IPS-15b (cell line): Measurements from ENCODE around the gene DUSP28.
"Not testable (repeated sequence)": the region's sequence is repeated elsewhere in the genome, so short reads cannot be mapped to it uniquely, and the experiment has no call there.

Experiments used
- H3K27me3 ChIP-seq: one replicate; pipeline ENCODE4 v1.6.1; 2013; ENCODE audit warnings: low read length; ENCODE audit not compliant: control insufficient read depth, insufficient read depth
- H3K36me3 ChIP-seq: one replicate; pipeline ENCODE4 v1.6.1; 2013; ENCODE audit warnings: low read length; ENCODE audit not compliant: control insufficient read depth, insufficient read depth
- H3K4me1 ChIP-seq: one replicate; pipeline ENCODE4 v1.6.1; 2013; ENCODE audit warnings: mild to moderate bottlenecking, low read length; ENCODE audit not compliant: control insufficient read depth, insufficient read depth
- H3K4me3 ChIP-seq: one replicate; pipeline ENCODE4 v1.5.1; 2013; ENCODE audit warnings: low read depth, low read length
- H3K9ac ChIP-seq: one replicate; pipeline ENCODE4 v1.6.1; 2013; ENCODE audit warnings: low read depth, mild to moderate bottlenecking, low read length
- H3K9me3 ChIP-seq: one replicate; pipeline ENCODE4 v1.6.1; 2013; ENCODE audit warnings: mild to moderate bottlenecking, low read length; ENCODE audit not compliant: control insufficient read depth, insufficient read depth

Gene DUSP28

DNA sequence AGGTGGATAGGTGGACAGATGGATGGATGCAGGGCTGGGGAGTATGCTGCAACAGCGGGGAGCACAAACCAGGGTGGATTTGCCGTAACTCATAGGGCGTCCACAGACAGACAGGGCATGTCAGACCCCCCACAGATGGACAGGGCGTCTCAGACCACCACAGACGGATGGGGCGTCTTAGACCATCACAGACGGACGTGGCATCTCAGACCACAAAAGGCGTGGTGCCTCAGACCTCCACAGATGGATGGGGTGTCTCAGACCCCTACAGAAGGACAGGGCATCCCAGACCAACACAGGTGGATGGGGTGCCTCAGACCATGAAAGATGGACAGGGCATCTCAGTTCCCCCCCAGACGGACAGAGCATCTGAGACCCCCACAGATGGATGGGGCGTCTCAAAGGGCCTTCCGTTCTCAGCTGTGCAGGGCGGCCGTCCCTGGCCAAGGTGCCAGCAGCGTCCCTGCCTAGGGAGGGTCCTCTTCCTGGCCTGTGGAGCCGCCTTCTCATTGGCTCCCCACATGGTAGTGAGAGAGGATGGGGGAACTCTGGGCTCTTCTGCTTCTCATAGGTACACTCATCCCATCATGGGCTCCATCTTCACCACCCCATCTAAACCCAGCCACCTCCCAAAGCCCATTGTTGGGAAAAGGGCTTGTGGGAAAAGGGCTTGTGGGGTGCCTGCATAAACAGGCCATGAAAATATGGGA lies 4.5 kb upstream of the DUSP28 start:
- peaks cover 26% of the 10 kb centered on the region for H3K27me3 ChIP-seq
- no peaks in the 10 kb centered on the region for H3K4me1 ChIP-seq
- no peak overlapping the region for H3K4me3 ChIP-seq
- no peak overlapping the region for H3K9ac ChIP-seq
- H3K9me3 ChIP-seq = peaks cover 4% of the 10 kb centered on the region
- no peaks in the 10 kb centered on the region for H3K36me3 ChIP-seq

DNA sequence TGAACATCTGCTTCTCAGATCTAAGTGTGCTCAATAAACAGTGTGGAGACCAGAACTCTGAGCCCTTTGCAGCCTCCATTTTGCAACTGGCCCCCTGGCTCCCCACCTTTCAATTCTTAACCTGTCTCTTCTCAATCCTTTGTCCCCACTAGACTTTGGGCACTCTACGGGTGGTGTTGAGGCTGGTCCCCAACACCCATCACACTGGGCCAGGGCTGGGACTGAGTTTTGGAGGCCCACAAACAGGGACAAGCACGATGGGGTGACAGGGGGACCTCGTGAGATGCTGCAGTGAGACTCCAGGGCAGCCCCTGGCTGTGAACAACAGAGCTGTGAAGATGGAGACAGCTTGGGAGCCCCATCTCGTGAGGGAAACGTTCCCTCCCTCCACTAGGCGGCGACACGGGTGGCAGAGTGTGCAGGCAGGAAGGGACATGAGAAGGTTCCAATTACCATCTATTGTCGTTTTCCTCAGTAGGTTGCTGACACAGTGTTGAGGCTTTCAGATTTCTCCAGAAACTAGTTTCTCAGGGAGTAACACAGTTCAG lies 3.5 kb upstream of the DUSP28 start:
- peaks cover 26% of the 10 kb centered on the region for H3K27me3 ChIP-seq
- peak overlapping the region; percentile 37 for H3K4me3 ChIP-seq
- H3K9me3 ChIP-seq = peaks cover 4% of the 10 kb centered on the region
- no peaks in the 10 kb centered on the region for H3K36me3 ChIP-seq
- H3K4me1 ChIP-seq = no peaks in the 10 kb centered on the region
- H3K9ac ChIP-seq = no peak overlapping the region

- Histone ChIP-seq H3K9me3 (no peaks in the 10 kb centered on the region), H3K4me3 (peak overlapping the region; percentile 37), H3K36me3 (no peaks in the 10 kb centered on the region), H3K27me3 (peaks cover 26% of the 10 kb centered on the region), H3K4me1 (no peaks in the 10 kb centered on the region), H3K9ac (no peak overlapping the region)
Observed at GRCh38 chr2:240557101-240557751, 2.9 kb upstream of the DUSP28 start.

DNA sequence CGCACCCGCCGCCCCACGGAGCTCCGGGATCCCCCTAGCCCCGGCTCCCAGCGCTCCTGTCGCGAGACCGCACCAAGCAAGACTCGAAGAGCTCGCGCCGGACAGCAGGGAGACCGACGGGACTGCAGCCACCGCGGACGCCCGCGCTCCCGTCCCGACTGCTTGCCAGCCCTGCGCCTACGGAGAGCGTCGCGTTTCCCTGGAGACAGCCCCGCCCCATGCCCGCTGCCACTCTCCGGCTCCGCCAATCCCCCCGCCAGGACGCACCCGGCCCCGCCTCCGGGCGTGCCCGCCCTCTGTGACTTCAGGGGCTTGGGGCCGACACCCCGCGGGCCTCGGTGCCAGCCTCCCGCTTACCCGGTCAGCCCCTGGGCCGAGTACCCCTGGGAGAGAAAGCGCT lies 2.3 kb upstream of the DUSP28 start, which contains the start of gene ANKMY1:
ANKMY1 (minus strand) TSS at position 181 of the 400 bp plus-strand sequence. CDS start 653 bp downstream, outside the sequence.
- Histone ChIP-seq H3K4me1 (no peaks in the 10 kb centered on the region), H3K4me3 (peak within 1 kb of the TSS; percentile 37), H3K9ac (no peak within 1 kb of the TSS), H3K9me3 (no peaks in the 10 kb centered on the region), H3K36me3 (no peaks in the 10 kb centered on the region), H3K27me3 (peaks cover 26% of the 10 kb centered on the region)

DNA sequence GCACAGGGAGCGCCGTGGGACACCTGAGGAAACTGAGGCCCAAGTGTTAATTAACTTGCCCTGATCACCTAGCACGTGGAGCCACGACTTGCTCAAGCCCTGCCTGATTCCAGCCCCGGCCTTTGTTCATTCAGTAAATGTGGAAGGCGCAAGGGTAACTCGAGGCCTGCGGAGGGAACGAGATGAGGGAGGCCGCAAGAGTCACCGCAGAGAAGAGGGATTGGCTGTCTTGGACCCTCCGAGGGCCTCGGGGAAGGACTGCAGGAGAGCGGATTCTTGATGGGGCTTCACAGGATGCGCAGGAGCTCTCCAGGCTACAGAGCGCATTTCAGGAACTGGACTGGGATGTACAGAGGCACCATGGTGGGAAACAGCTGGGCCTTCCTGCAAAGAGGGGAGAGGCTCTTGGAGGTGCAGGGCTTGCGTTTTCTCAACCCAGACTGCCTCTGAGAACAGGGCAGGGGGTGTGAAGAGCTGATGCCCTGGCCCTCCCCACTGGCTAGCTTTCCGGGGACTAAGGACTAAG lies 1.9 kb upstream of the DUSP28 start:
- peaks cover 26% of the 10 kb centered on the region for H3K27me3 ChIP-seq

DNA sequence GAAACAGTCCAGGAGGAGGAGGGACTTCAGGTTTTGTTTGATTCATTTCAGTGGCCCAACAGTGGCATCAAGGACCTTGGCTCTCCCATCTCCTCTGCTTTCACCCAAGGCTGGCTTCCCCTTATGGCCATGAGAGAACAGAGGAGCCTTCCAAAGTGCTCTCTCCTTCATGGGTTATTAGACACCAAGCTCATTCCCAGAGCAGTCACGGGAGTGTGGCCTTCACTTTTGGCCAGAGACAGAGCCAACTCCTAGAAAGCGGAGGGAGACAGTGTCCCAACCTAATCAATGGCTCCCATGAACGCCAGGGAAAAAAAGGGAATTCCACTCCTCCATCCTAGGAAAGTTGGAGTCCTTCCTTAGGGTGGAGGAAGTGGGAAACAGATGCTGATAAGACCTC lies 871 bp upstream of the DUSP28 start:
- Histone ChIP-seq H3K36me3 (no peaks in the 10 kb centered on the region), H3K9me3 (no peaks in the 10 kb centered on the region), H3K9ac (no peak overlapping the region), H3K27me3 (peaks cover 26% of the 10 kb centered on the region), H3K4me3 (peak overlapping the region; percentile 10), H3K4me1 (no peaks in the 10 kb centered on the region)

More for the DNA sequence above, 1.9 kb upstream of the DUSP28 start:
- no peaks in the 10 kb centered on the region for H3K36me3 ChIP-seq
- H3K9ac ChIP-seq = no peak overlapping the region
- H3K4me3 ChIP-seq = peak overlapping the region; percentile 37
- no peaks in the 10 kb centered on the region for H3K9me3 ChIP-seq
- H3K4me1 ChIP-seq = no peaks in the 10 kb centered on the region

DNA sequence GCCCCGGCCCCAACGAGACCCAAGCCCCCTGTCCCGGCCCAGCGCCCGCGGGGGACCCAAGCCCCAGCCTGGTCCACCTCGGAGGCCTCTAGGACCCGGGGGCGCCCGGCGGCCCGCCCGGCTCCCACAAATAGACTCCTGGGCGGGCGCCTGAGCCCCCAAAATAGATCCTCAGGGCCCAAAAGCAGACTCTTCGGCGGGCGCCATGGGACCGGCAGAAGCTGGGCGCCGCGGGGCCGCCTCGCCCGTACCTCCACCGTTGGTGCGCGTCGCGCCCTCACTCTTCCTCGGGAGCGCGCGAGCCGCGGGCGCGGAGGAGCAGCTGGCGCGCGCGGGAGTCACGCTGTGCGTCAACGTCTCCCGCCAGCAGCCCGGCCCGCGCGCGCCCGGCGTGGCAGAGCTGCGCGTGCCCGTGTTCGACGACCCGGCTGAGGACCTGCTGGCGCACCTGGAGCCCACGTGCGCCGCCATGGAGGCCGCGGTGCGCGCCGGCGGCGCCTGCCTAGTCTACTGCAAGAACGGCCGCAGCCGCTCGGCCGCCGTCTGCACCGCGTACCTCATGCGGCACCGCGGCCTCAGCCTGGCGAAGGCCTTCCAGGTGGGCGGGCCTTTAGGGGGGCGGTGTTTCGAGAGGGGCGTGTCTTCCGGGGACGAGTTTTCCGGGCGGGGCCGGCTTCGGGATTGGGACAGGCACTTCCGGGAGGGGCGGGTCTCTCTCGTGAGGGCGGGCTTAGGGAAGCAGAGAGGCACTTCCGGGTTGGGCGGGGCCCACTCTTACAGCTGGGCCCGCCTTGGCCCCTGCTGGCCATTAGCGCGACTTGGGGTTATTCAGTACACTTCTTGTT lies 545 bp downstream of the DUSP28 start:
- no peaks in the 10 kb centered on the region for H3K4me1 ChIP-seq
- no peaks in the 10 kb centered on the region for H3K9me3 ChIP-seq
- H3K27me3 ChIP-seq = peaks cover 26% of the 10 kb centered on the region
- peak overlapping the region; percentile 54 for H3K9ac ChIP-seq
- H3K4me3 ChIP-seq = peak overlapping the region; percentile 67
- no peaks in the 10 kb centered on the region for H3K36me3 ChIP-seq

DNA sequence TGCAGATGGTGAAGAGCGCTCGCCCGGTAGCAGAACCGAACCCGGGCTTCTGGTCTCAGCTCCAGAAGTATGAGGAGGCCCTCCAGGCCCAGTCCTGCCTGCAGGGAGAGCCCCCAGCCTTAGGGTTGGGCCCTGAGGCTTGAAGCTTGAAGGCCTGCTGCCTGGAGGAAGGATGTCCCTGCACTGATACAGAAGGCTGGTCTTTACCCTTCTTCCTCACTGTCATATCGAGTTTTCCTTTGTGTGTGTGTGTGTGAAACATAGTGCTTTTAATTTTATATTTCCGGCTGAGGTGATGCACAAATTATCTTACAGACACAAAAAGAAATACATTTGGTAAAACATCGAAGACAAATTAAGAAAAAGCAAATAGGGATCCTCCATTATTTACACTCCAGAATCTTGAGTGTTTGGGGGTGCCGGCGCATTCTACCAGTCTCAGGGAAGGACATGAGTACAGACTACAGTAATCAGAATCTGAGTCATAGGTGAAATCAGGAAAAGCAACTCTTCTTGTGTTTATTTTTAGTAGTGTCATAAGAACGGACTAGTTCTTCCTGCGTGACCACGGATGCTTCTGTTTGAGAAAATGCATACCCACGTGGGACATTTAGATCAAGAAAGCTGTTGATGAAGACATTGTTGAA lies 1.3 kb downstream of the DUSP28 start:
- Histone ChIP-seq H3K9me3 (no peaks in the 10 kb centered on the region), H3K4me3 (peak overlapping the region; percentile 67), H3K27me3 (peaks cover 22% of the 10 kb centered on the region), H3K36me3 (no peaks in the 10 kb centered on the region), H3K4me1 (peaks cover 4% of the 10 kb centered on the region), H3K9ac (peak overlapping the region; percentile 54)

GRCh38 chr2:240563231-240563630 lies 3.1 kb downstream of the DUSP28 start:
- not testable (repeated sequence) for H3K9ac ChIP-seq, H3K4me3 ChIP-seq, H3K9me3 ChIP-seq, H3K36me3 ChIP-seq, H3K4me1 ChIP-seq
- peaks cover 32% of the 10 kb centered on the region for H3K27me3 ChIP-seq

DNA sequence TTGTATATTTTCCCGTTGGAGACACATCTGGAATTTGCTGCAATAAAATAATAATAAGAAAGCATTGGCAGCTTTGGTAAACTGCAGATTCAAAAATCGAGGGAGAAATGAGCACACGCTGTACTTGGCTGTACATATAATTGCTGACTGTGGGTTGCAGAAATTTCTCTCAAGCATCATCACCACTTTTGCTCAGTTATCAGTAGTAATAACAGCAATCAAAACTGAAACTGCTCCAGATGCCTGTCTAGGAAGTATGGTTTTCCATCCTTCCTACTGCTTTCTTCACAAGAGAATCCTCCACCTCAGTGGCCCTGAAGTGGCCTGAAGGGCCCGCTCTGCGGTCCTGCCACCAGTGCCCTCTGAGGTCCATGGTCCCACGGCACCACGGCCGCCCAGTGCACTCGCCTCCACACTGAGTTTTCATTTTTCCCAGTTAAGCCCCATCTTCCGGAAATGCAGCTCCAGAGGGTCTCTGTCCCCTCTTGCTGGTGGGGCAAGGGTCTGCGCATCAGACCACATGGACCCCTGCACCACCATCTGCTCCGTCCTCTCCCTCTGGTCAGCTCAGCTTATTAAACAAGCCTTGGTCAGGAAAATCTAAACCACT lies 3.9 kb downstream of the DUSP28 start:
- no peaks in the 10 kb centered on the region for H3K9me3 ChIP-seq
- peaks cover 9% of the 10 kb centered on the region for H3K4me1 ChIP-seq
- H3K9ac ChIP-seq = no peak overlapping the region
- H3K27me3 ChIP-seq = peaks cover 24% of the 10 kb centered on the region
- no peak overlapping the region for H3K4me3 ChIP-seq
- H3K36me3 ChIP-seq = no peaks in the 10 kb centered on the region
